H1 (cell line): ENCODE data around the gene DLG5. TPM values are rescaled to one million over a fixed set of nuclear protein-coding genes. Genes with fewer than 3 reads are reported as not detected.

ENCODE experiments used
- E2F6 ChIP-seq: IDR thresholded peaks from 2 replicates; pipeline ENCODE4 v1.6.1; 2012; ENCODE audit warnings: inconsistent platforms
- EGR1 ChIP-seq: IDR thresholded peaks from 2 replicates; pipeline ENCODE4 v1.6.1; 2011; ENCODE audit warnings: low read depth, low read length, borderline replicate concordance
- NANOG ChIP-seq: IDR thresholded peaks from 2 replicates; pipeline ENCODE4 v1.6.1; 2011; ENCODE audit warnings: low read length, low read depth, mild to moderate bottlenecking, inconsistent platforms; ENCODE audit not compliant: insufficient read depth, poor library complexity, severe bottlenecking
- POU5F1 ChIP-seq: IDR thresholded peaks from 2 replicates; pipeline ENCODE4 v1.6.1; 2011; ENCODE audit warnings: low read depth, mild to moderate bottlenecking, low read length, moderate library complexity
- SUZ12 ChIP-seq: fragments of 200-600 bp; sonication (generic); IDR thresholded peaks from 2 replicates; pipeline ENCODE4 v1.6.1; 2012; ENCODE audit warnings: mild to moderate bottlenecking, inconsistent platforms, low read length, moderate library complexity, mixed read lengths
- polyA plus RNA-seq, 7 experiments: library from polyadenylated mRNA; depleted of rRNA in 3 of 7; stranded (reverse) in 5 of 7; unstranded in 2 of 7; fragments of >200 nt in 5 of 7; fragments of 200-250 nt in 2 of 7; gene quantifications; 1 replicate in 5 of 7; 2 replicates in 1 of 7; 4 replicates in 1 of 7; pipeline versions ENCODE4 v1.2.1 to v1.2.3, GENCODE V29; 2011 to 2013; ENCODE audit warnings: missing spikeins in 2 of 7, mixed read lengths in 2 of 7
- total RNA-seq: library from RNA; stranded (reverse); fragmentation: NEBNext Ultra II Directional; extraction: Animal tissue kit (Norgen Biotek cat#: 25700); gene quantifications from 2 replicates; pipeline ENCODE4 v1.2.1, GENCODE V29; 2021
- TF ChIP-seq, protein P1 (sequence below): fragments of 300-600 bp; sonication (generic); IDR thresholded peaks from 2 replicates; pipeline ENCODE4 v1.7.1; 2012; ENCODE audit warnings: low read length, moderate library complexity, mild to moderate bottlenecking, inconsistent platforms; ENCODE audit not compliant: insufficient replicate concordance

DLG5 gene
- total and polyA plus RNA-seq, 2 of the 8 experiments (the other 6 are each of a cell fraction or from before 2014, with no cell fraction given), result 15.6 to 71.4 TPM

- TF ChIP-seq, protein P1, sequence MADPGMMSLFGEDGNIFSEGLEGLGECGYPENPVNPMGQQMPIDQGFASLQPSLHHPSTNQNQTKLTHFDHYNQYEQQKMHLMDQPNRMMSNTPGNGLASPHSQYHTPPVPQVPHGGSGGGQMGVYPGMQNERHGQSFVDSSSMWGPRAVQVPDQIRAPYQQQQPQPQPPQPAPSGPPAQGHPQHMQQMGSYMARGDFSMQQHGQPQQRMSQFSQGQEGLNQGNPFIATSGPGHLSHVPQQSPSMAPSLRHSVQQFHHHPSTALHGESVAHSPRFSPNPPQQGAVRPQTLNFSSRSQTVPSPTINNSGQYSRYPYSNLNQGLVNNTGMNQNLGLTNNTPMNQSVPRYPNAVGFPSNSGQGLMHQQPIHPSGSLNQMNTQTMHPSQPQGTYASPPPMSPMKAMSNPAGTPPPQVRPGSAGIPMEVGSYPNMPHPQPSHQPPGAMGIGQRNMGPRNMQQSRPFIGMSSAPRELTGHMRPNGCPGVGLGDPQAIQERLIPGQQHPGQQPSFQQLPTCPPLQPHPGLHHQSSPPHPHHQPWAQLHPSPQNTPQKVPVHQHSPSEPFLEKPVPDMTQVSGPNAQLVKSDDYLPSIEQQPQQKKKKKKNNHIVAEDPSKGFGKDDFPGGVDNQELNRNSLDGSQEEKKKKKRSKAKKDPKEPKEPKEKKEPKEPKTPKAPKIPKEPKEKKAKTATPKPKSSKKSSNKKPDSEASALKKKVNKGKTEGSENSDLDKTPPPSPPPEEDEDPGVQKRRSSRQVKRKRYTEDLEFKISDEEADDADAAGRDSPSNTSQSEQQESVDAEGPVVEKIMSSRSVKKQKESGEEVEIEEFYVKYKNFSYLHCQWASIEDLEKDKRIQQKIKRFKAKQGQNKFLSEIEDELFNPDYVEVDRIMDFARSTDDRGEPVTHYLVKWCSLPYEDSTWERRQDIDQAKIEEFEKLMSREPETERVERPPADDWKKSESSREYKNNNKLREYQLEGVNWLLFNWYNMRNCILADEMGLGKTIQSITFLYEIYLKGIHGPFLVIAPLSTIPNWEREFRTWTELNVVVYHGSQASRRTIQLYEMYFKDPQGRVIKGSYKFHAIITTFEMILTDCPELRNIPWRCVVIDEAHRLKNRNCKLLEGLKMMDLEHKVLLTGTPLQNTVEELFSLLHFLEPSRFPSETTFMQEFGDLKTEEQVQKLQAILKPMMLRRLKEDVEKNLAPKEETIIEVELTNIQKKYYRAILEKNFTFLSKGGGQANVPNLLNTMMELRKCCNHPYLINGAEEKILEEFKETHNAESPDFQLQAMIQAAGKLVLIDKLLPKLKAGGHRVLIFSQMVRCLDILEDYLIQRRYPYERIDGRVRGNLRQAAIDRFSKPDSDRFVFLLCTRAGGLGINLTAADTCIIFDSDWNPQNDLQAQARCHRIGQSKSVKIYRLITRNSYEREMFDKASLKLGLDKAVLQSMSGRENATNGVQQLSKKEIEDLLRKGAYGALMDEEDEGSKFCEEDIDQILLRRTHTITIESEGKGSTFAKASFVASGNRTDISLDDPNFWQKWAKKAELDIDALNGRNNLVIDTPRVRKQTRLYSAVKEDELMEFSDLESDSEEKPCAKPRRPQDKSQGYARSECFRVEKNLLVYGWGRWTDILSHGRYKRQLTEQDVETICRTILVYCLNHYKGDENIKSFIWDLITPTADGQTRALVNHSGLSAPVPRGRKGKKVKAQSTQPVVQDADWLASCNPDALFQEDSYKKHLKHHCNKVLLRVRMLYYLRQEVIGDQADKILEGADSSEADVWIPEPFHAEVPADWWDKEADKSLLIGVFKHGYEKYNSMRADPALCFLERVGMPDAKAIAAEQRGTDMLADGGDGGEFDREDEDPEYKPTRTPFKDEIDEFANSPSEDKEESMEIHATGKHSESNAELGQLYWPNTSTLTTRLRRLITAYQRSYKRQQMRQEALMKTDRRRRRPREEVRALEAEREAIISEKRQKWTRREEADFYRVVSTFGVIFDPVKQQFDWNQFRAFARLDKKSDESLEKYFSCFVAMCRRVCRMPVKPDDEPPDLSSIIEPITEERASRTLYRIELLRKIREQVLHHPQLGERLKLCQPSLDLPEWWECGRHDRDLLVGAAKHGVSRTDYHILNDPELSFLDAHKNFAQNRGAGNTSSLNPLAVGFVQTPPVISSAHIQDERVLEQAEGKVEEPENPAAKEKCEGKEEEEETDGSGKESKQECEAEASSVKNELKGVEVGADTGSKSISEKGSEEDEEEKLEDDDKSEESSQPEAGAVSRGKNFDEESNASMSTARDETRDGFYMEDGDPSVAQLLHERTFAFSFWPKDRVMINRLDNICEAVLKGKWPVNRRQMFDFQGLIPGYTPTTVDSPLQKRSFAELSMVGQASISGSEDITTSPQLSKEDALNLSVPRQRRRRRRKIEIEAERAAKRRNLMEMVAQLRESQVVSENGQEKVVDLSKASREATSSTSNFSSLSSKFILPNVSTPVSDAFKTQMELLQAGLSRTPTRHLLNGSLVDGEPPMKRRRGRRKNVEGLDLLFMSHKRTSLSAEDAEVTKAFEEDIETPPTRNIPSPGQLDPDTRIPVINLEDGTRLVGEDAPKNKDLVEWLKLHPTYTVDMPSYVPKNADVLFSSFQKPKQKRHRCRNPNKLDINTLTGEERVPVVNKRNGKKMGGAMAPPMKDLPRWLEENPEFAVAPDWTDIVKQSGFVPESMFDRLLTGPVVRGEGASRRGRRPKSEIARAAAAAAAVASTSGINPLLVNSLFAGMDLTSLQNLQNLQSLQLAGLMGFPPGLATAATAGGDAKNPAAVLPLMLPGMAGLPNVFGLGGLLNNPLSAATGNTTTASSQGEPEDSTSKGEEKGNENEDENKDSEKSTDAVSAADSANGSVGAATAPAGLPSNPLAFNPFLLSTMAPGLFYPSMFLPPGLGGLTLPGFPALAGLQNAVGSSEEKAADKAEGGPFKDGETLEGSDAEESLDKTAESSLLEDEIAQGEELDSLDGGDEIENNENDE, result no peak
- TF ChIP-seq SUZ12, result no peak
- TF ChIP-seq POU5F1, result no peak
- TF ChIP-seq E2F6, result no peak
- no peak for TF ChIP-seq EGR1
- no peak for TF ChIP-seq NANOG
Measured at GRCh38 chr10:77828377-77828776, 98.2 kb downstream of the DLG5 start (continued).
